Measurements from ENCODE around the gene BPIFB4.

Gene BPIFB4

DNA sequence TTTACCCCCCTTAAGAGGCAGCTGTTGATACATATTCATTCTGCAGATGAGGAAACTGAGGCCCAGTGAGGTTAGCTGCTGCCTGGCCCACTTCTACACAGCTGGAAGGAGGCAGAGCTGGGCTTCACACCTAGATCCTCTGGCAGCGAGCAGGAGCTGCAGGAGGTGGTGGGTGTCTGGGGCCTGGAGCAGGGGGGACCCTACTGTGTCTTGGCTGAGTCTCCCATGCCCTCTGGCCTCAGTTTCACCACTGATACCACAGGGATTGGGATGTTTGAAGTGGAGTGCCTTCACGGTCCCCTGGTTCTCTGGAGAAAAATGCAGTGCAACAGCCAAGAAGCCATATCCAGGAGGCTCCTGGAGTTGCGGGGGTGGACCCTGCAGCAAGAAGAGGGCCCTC lies 80.3 kb downstream of the BPIFB4 start:
- Histone ChIP-seq H3K27ac (ENCODE audit: low read length) (no peak overlapping the region), H3K36me3 (ENCODE audit: insufficient read depth, low read depth, low read length) (no peaks in the 10 kb centered on the region), H3K9me3 (ENCODE audit: insufficient read depth, low read depth, low read length) (no peaks in the 10 kb centered on the region), H3K27me3 (ENCODE audit: insufficient read depth, low read length) (no peaks in the 10 kb centered on the region), H3K4me3 (ENCODE audit: low read length) (no peak overlapping the region), H3K9ac (ENCODE audit: low read depth, low read length) (no peak overlapping the region), H3K4me1 (ENCODE audit: insufficient read depth, low read length) (no peaks in the 10 kb centered on the region)

GRCh38 chr20:33160681-33161080 lies 81.2 kb downstream of the BPIFB4 start:
- H3K4me1 ChIP-seq (ENCODE audit: insufficient read depth, low read length): no peaks in the 10 kb centered on the region
- H3K27me3 ChIP-seq (ENCODE audit: insufficient read depth, low read length): no peaks in the 10 kb centered on the region
- H3K9ac ChIP-seq (ENCODE audit: low read depth, low read length): no peak overlapping the region
- no peaks in the 10 kb centered on the region for H3K9me3 ChIP-seq (ENCODE audit: insufficient read depth, low read depth, low read length)
- H3K4me3 ChIP-seq (ENCODE audit: low read length): no peak overlapping the region
- no peak overlapping the region for H3K27ac ChIP-seq (ENCODE audit: low read length)
- no peaks in the 10 kb centered on the region for H3K36me3 ChIP-seq (ENCODE audit: insufficient read depth, low read depth, low read length)

Data from iPS-20b (cell line).